Smooth muscle cell (in vitro differentiated cells): ENCODE measurements around the gene FIP1L1. TPM values are rescaled to one million over a fixed set of nuclear protein-coding genes. Genes with fewer than 3 reads are reported as not detected.
A peak's percentile ranks its signal among the peaks of the same experiment; 100 is the strongest.

ENCODE experiments used
- DNase-seq: peaks from one replicate; lab custom pipeline; 2025; ENCODE audit not compliant: unreplicated experiment; lab: John Stamatoyannopoulos, UW
- H2AFZ ChIP-seq: fragments of 200-600 bp; sonication (generic); 2 replicates; pipeline ENCODE4 v1.6.0; 2016; ENCODE audit warnings: antibody characterized with exemption, low read depth, mild to moderate bottlenecking
- H3F3A ChIP-seq: fragments of 200-600 bp; sonication (generic); 2 replicates; pipeline ENCODE4 v1.6.0; 2017; ENCODE audit warnings: antibody characterized with exemption, low read depth
- H3K27ac ChIP-seq: fragments of 200-600 bp; sonication (generic); 2 replicates; pipeline ENCODE4 v1.5.1; 2016; ENCODE audit warnings: low read depth, mild to moderate bottlenecking
- H3K27me3 ChIP-seq: fragments of 200-600 bp; sonication (generic); 2 replicates; pipeline ENCODE4 v1.6.1; 2016; ENCODE audit warnings: low read depth, mild to moderate bottlenecking
- H3K36me3 ChIP-seq: fragments of 200-600 bp; sonication (generic); 2 replicates; pipeline ENCODE4 v1.5.1; 2016; ENCODE audit warnings: low read depth
- H3K4me1 ChIP-seq: fragments of 200-600 bp; sonication (generic); 2 replicates; pipeline ENCODE4 v1.5.1; 2016; ENCODE audit warnings: low read depth
- H3K4me2 ChIP-seq: fragments of 200-600 bp; sonication (generic); 2 replicates; pipeline ENCODE4 v1.6.0; 2016; ENCODE audit warnings: mild to moderate bottlenecking
- H3K4me3 ChIP-seq: fragments of 200-600 bp; sonication (generic); 2 replicates; pipeline ENCODE4 v1.5.1; 2016; ENCODE audit warnings: mild to moderate bottlenecking
- H3K79me2 ChIP-seq: fragments of 200-600 bp; sonication (generic); 2 replicates; pipeline ENCODE4 v1.6.0; 2016; ENCODE audit warnings: low read depth, mild to moderate bottlenecking
- H3K9ac ChIP-seq: fragments of 200-600 bp; sonication (generic); 2 replicates; pipeline ENCODE4 v1.6.0; 2016; ENCODE audit warnings: low read depth
- H3K9me3 ChIP-seq: fragments of 200-600 bp; sonication (generic); replicated peaks from 2 replicates; pipeline ENCODE4 v1.5.1; 2016; ENCODE audit warnings: low read depth
- H4K20me1 ChIP-seq: fragments of 200-600 bp; sonication (generic); 2 replicates; pipeline ENCODE4 v1.6.0; 2016; ENCODE audit warnings: low read depth
- WGBS: methylation state at CpG from one replicate; pipeline ENCODE4 v1.1.7; 2016; ENCODE audit warnings: low lambda C conversion rate; 5-methylcytosine and 5-hydroxymethylcytosine counted together
- polyA plus RNA-seq: library from polyadenylated mRNA; unstranded; fragments of >200 nt; fragmentation: Nextera tagmentation; extraction: Ambion mirVana; gene quantifications from 2 replicates; pipeline ENCODE4 v1.2.1, GENCODE V29; 2016
- total RNA-seq: library from RNA; depleted of rRNA; stranded (reverse); fragments of >200 nt; gene quantifications from 2 replicates; pipeline ENCODE4 v1.2.3, GENCODE V29; 2014
- TF ChIP-seq, protein P1 (sequence below): fragments of 200-600 bp; sonication (generic); IDR thresholded peaks from 2 replicates; pipeline ENCODE4 v1.5.1; 2017; ENCODE audit warnings: borderline replicate concordance, mild to moderate bottlenecking, antibody characterized with exemption; ENCODE audit not compliant: insufficient read depth, poor library complexity, severe bottlenecking

FIP1L1 gene
- total and polyA plus RNA-seq, 2 experiments from 2014 or later, result 55.1 to 65.7 TPM

DNA sequence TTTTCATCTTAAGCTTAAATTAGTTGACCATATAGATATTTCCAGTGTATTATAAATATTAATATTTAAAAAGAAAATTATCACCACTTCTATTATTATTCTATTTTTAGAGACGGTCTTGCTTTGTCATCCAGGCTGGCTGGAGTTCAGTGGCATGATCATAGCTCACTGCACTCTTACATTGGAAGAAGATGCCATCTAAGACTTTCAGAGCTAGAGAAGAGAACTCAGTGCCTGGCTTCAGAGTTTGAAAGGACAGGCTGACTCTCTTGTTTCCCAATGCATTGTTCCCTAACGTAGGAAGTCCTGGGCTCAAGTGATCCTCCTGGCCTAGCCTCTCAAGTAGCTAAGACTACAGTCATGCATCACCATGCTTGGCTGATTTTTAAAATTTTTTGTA is 75.9 kb downstream of the FIP1L1 start:
- WGBS, result 98% methylated on average over 2 of the region's 2 CpGs
- Histone ChIP-seq H3K9ac (no peak overlapping the region), H3K79me2 (peaks cover 18% of the 10 kb centered on the region), H3K27ac (no peak overlapping the region), H3K36me3 (peaks cover 20% of the 10 kb centered on the region), H3K4me1 (no peaks in the 10 kb centered on the region), H3K9me3 (no peaks in the 10 kb centered on the region), H3F3A (peaks cover under 1% of the 10 kb centered on the region), H3K4me2 (no peak overlapping the region), H2AFZ (no peak overlapping the region), H3K4me3 (no peak overlapping the region), H3K27me3 (no peaks in the 10 kb centered on the region), H4K20me1 (no peaks in the 10 kb centered on the region)
- TF ChIP-seq, protein P1, sequence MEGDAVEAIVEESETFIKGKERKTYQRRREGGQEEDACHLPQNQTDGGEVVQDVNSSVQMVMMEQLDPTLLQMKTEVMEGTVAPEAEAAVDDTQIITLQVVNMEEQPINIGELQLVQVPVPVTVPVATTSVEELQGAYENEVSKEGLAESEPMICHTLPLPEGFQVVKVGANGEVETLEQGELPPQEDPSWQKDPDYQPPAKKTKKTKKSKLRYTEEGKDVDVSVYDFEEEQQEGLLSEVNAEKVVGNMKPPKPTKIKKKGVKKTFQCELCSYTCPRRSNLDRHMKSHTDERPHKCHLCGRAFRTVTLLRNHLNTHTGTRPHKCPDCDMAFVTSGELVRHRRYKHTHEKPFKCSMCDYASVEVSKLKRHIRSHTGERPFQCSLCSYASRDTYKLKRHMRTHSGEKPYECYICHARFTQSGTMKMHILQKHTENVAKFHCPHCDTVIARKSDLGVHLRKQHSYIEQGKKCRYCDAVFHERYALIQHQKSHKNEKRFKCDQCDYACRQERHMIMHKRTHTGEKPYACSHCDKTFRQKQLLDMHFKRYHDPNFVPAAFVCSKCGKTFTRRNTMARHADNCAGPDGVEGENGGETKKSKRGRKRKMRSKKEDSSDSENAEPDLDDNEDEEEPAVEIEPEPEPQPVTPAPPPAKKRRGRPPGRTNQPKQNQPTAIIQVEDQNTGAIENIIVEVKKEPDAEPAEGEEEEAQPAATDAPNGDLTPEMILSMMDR, result no peak
- no peak for DNase-seq

DNA sequence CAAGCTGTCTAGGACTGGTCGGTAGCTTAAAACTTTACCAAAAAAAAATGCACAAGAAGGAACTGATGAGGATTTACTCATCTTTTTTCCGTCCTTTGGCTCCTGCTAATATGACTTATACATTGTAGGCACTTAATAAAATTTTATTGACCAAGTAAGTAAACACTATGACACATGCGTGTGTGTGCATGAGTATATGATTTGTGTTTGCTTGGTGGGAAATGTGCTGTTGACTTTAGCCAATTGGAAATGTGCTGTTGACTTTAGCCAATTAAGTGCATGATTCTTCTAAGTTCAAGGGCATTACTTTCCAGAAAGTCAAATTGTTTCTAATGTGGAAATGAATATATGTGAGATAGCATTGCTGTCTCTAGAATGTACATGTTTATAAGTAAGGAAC is 78.3 kb downstream of the FIP1L1 start:
- Histone ChIP-seq H3F3A (peaks cover 5% of the 10 kb centered on the region), H3K36me3 (peaks cover 18% of the 10 kb centered on the region), H4K20me1 (no peaks in the 10 kb centered on the region), H3K9ac (no peak overlapping the region), H3K27ac (no peak overlapping the region), H2AFZ (no peak overlapping the region), H3K27me3 (no peaks in the 10 kb centered on the region), H3K79me2 (no peaks in the 10 kb centered on the region), H3K4me3 (no peak overlapping the region), H3K4me1 (no peaks in the 10 kb centered on the region), H3K9me3 (no peaks in the 10 kb centered on the region), H3K4me2 (no peak overlapping the region)
- DNase-seq, result no peak
- WGBS, result 97% methylated on average over 3 of the region's 3 CpGs
- TF ChIP-seq, protein P1, result no peak

DNA sequence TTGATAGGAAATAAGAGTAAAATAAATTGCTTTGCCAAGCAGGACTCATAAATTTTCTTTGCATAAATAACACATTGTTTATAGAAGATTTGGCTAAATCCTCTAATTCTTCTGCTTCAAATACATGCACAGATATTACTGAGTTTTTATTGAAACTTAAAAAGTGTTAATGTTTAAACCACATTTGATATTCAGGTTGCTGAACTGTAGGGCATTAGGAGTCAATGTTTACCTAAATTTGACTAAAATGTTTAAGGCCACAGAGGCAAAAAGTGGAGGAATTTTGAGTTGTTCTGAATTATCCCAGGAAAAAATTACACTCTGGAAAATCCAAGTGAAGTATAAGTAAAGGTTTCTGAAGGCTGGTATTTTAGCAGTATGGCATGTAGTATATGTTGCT is 78.7 kb downstream of the FIP1L1 start:
- Histone ChIP-seq H3K4me2 (no peak overlapping the region), H2AFZ (no peak overlapping the region), H3K27ac (no peak overlapping the region), H3F3A (peaks cover 5% of the 10 kb centered on the region), H3K79me2 (no peaks in the 10 kb centered on the region), H3K27me3 (no peaks in the 10 kb centered on the region), H3K9me3 (no peaks in the 10 kb centered on the region), H3K4me1 (no peaks in the 10 kb centered on the region), H3K4me3 (no peak overlapping the region), H4K20me1 (no peaks in the 10 kb centered on the region), H3K9ac (no peak overlapping the region), H3K36me3 (peaks cover 21% of the 10 kb centered on the region)
- DNase-seq, result no peak
- TF ChIP-seq, protein P1, result no peak

DNA sequence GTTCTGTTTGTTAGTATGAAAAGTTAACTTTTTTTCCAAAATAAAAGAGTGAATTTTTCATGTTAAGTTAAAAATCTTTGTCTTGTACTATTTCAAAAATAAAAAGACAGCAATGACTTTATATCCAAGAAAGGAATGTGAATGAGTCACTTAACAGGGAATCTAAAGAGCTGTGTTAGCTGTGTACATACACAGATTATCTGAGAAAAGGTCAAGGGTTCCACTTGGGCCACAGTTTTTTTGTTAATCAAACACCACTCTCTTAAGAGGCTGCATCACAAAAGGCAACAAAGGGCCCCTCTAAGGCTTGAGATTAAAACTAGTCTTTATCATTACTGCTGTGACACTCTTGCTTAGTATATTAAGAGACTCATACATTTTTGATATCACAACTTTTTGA is 82.1 kb downstream of the FIP1L1 start:
- H3K4me2 ChIP-seq, result no peak overlapping the region

More for the DNA sequence above, 82.1 kb downstream of the FIP1L1 start:
- DNase-seq, result no peak
- no peaks in the 10 kb centered on the region for H3K9me3 ChIP-seq
- no peaks in the 10 kb centered on the region for H3K27me3 ChIP-seq
- peaks cover 5% of the 10 kb centered on the region for H3F3A ChIP-seq
- no peak overlapping the region for H3K4me3 ChIP-seq
- H3K4me1 ChIP-seq, result no peaks in the 10 kb centered on the region
- H3K79me2 ChIP-seq, result no peaks in the 10 kb centered on the region
- peak overlapping the region; percentile 21 for H3K27ac ChIP-seq
- H3K9ac ChIP-seq, result no peak overlapping the region
- H4K20me1 ChIP-seq, result no peaks in the 10 kb centered on the region
- no peak overlapping the region for H2AFZ ChIP-seq
- peaks cover 16% of the 10 kb centered on the region for H3K36me3 ChIP-seq
- TF ChIP-seq, protein P1, result no peak
